Left lung (tissue), 10 donors: ENCODE measurements around the gene TRAPPC2L. TPM values are rescaled to one million over a fixed set of nuclear protein-coding genes. Genes with fewer than 3 reads are reported as not detected.
A peak's percentile ranks its signal among the peaks of the same experiment; 100 is the strongest.

Experiments
- ATAC-seq: fragments of 200-7000 bp; cut with Tn5 transposase; one replicate; pipeline ENCODE4 v1.9.1; 2020; ENCODE audit warnings: moderate library complexity
- DNase-seq, 4 donors: peaks; one replicate each; pipeline ENCODE4 v3.0.0-alpha.2; 2013 to 2020
- H3K27ac ChIP-seq, 2 donors: fragments of 200-600 bp; sonication (generic) in 1 of 2; one replicate each; pipeline versions ENCODE4 v1.5.0 to v1.8.0; 2020 to 2021
- H3K27me3 ChIP-seq, 2 donors: fragments of 200-600 bp; sonication (generic) in 1 of 2; one replicate each; pipeline versions ENCODE4 v1.5.0 to v1.8.0; 2020 to 2021
- H3K36me3 ChIP-seq, 2 donors: fragments of 200-600 bp; sonication (generic) in 1 of 2; one replicate each; pipeline versions ENCODE4 v1.5.0 to v1.8.0; 2020 to 2021
- H3K4me1 ChIP-seq, 2 donors: fragments of 200-600 bp; one replicate each; pipeline ENCODE4 v1.8.0; 2021
- H3K4me3 ChIP-seq, 2 donors: fragments of 200-600 bp; sonication (generic) in 1 of 2; one replicate each; pipeline versions ENCODE4 v1.5.0 to v1.8.0; 2020 to 2021; ENCODE audit warnings: mild to moderate bottlenecking in 1 of 2
- H3K9me3 ChIP-seq, 2 donors: fragments of 200-600 bp; sonication (generic) in 1 of 2; one replicate each; pipeline versions ENCODE4 v1.5.0 to v1.8.0; 2020 to 2021
- CTCF ChIP-seq, 2 donors: fragments of 200-600 bp; sonication (generic) in 1 of 2; IDR thresholded peaks; one replicate each; pipeline versions ENCODE4 v1.5.0 to v1.8.0; 2021; ENCODE audit warnings: antibody characterized with exemption in 2 of 2
- intact Hi-C, 2 donors: fragments of 100-400 bp; cut with DNase I; formaldehyde crosslinking; loops; one replicate each; pipeline versions ENCODE4 v1.11.2 to v1.14.2; 2022
- polyA plus RNA-seq, 6 donors: library from polyadenylated mRNA; unstranded; fragments of 120-200 nt; gene quantifications; one replicate each; pipeline ENCODE4 v1.2.1, GENCODE V29; 2013; ENCODE audit not compliant: insufficient read length in 6 of 6
- total RNA-seq, 2 donors: library from RNA; stranded (reverse); fragmentation: NEBNext Ultra II Directional; extraction: Animal tissue kit (Norgen Biotek cat#: 25700); gene quantifications; one replicate each; pipeline ENCODE4 v1.2.1, GENCODE V29; 2021
- donor health status: DM: no; HTN: yes; CAD: no.
- donor health status: DM: no; HTN: no; CAD: no.

TRAPPC2L gene
- total and polyA plus RNA-seq, 8 donors: 47.3 to 74.4 (median 69.4) TPM

GRCh38 chr16:88854306-88855111, 2.4 kb upstream of the TRAPPC2L start:
- ATAC-seq (no peak), DNase-seq (no peak)
- no peaks in the 10 kb centered on the region for H3K9me3 ChIP-seq
- no peak for TF ChIP-seq CTCF (IDR thresholded peaks at IDR 0.05)
- peak overlapping the region in 1 of 2 donors; percentile 4 for H3K4me3 ChIP-seq
- H3K36me3 ChIP-seq: peaks cover 0 to 32% of the 10 kb centered on the region in 2 donors
- no peaks in the 10 kb centered on the region for H3K27me3 ChIP-seq
- H3K27ac ChIP-seq: peak overlapping the region in 1 of 2 donors; percentile 83
- peaks cover 21 to 68% of the 10 kb centered on the region in 2 donors for H3K4me1 ChIP-seq
- intact Hi-C loops: no loop called here

- Histone ChIP-seq H3K36me3 (peaks cover 0 to 32% of the 10 kb centered on the region in 2 donors), H3K9me3 (no peaks in the 10 kb centered on the region), H3K4me1 (peaks cover 21 to 69% of the 10 kb centered on the region in 2 donors), H3K4me3 (peak overlapping the region in 1 of 2 donors; percentile 100), H3K27me3 (no peaks in the 10 kb centered on the region), H3K27ac (peak overlapping the region in 1 of 2 donors; percentile 83)
- ATAC-seq: no peak
- TF ChIP-seq CTCF (IDR thresholded peaks at IDR 0.05): no peak
- DNase-seq: no peak
- intact Hi-C loops: no loop called here
Measured at GRCh38 chr16:88855176-88855575, 1.8 kb upstream of the TRAPPC2L start.

- no peak for ATAC-seq
- TF ChIP-seq CTCF (IDR thresholded peaks at IDR 0.05): no peak
- Histone ChIP-seq H3K4me1 (peaks cover 21 to 69% of the 10 kb centered on the region in 2 donors), H3K4me3 (peak overlapping the region; percentile 90 to 100), H3K9me3 (no peaks in the 10 kb centered on the region), H3K36me3 (peaks cover 0 to 32% of the 10 kb centered on the region in 2 donors), H3K27me3 (no peaks in the 10 kb centered on the region), H3K27ac (peak overlapping the region in 1 of 2 donors; percentile 83)
- no peak for DNase-seq
- intact Hi-C loops: no loop called here
Measured at GRCh38 chr16:88855736-88856121, 1.2 kb upstream of the TRAPPC2L start.

GRCh38 chr16:88856122-88856827, 652 bp upstream of the TRAPPC2L start:
- Histone ChIP-seq H3K36me3 (peaks cover 0 to 34% of the 10 kb centered on the region in 2 donors), H3K27me3 (no peaks in the 10 kb centered on the region), H3K27ac (peak overlapping the region in 1 of 2 donors; percentile 83), H3K4me3 (peak overlapping the region; percentile 90 to 100), H3K9me3 (no peaks in the 10 kb centered on the region), H3K4me1 (peaks cover 21 to 69% of the 10 kb centered on the region in 2 donors)
- intact Hi-C loops: no loop called here
- DNase-seq (peak in 1 of 4 donors; percentile 46), ATAC-seq (peak; percentile 19)
- no peak for TF ChIP-seq CTCF (IDR thresholded peaks at IDR 0.05)
